NCI-H446 (cell line): ENCODE measurements around the gene SGPL1.

Experiments used
- DNase-seq, 2 experiments: peaks; one replicate each; lab custom pipeline; 2025; lab: John Stamatoyannopoulos, UW

SGPL1 gene

GRCh38 chr10:70810967-70811366, 4.8 kb upstream of the SGPL1 start:
- no peak for DNase-seq

- DNase-seq, result no peak
Observed at GRCh38 chr10:70811881-70812280, 3.9 kb upstream of the SGPL1 start.

GRCh38 chr10:70812814-70813213, 2.9 kb upstream of the SGPL1 start:
- DNase-seq, result peak in 1 of 2 experiments; percentile 21

DNA sequence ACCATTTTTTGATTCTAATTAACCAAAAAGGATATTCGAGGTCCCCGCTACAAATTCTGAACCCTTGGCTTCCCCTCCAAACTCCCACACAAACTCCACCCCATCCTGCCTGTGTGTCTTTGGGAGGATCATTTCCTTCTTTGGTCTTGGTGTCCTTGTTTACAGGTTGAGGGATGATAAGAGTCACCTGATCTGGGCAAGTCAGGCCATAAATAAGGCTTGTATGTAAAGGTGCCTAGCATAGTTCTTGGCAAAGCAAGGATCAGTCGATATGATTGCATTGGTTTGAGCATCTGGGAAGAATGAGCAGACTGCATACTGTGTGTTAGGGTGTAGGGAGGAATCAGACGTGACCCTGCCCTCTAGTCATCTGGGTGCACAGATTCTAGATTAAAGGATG, 1.6 kb upstream of the SGPL1 start:
- no peak for DNase-seq

- DNase-seq, result peak in 1 of 2 experiments; percentile 45
Observed at GRCh38 chr10:70816220-70816894, 609 bp downstream of the SGPL1 start.

- DNase-seq, result no peak
Observed at GRCh38 chr10:70820976-70821750, 5.4 kb downstream of the SGPL1 start.

DNA sequence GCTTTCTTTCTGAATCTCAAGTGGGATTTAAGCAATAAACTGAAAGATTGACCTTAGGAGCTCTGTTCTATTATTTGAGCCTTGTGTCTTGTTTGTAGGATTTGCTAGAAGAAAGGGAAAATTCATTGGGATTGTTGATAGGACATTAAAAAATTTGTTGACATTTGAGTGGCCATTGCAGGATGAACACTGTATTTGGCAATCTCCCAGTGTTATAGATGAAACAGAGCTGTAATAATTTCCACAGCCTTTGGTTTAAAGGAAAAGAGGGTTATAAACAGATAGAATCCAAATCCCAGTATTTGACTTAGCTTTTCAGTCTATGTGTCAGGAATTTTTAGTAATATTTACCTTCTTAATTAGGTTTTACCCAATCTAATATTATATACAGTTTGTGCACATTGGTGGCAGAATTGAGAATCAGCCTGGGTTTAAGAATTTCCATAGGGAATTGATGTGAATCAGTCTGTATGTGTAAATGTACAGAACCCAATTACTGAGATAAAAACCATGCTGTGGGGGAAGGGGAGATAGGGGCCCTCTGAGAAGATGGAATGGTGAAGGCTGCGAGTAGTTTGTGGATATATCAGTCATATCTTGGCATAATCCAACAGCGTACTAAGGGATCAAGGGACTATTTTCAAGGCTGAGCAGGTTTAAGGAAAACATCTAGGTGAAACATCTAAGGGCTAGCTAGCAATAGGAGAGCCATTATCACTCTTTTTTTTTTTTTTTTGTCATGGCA, 6.5 kb downstream of the SGPL1 start:
- no peak for DNase-seq

DNA sequence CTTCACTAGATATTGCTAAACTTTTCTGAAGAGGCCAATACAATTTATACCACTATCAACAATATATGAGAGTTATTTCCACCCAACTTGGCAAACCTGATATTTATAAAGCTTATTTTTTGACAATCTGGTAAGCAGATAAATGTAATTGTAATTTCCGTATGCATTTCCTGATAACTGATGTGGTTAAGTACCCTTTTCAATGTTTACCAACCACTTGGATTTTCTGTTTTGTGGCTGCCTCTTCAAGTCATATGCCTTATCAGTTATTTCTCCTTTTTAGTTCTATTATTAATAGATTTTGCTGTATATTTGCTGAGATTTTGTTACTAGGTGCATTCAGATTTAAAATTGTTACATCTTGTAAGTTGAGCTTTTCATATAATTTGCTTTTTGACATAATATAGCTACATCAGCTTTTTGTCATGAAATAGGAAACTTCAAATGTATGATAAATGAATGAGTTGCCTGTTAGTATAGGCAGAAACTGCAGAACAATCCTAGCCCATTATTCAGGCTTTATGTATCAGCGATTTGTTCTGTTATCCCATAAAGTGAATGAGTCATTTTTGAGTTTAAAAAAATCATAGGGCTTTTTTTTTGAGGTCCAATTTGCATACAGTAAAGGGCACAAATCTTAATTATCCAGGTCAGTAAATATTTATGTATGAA, 11.5 kb downstream of the SGPL1 start:
- no peak for DNase-seq

DNA sequence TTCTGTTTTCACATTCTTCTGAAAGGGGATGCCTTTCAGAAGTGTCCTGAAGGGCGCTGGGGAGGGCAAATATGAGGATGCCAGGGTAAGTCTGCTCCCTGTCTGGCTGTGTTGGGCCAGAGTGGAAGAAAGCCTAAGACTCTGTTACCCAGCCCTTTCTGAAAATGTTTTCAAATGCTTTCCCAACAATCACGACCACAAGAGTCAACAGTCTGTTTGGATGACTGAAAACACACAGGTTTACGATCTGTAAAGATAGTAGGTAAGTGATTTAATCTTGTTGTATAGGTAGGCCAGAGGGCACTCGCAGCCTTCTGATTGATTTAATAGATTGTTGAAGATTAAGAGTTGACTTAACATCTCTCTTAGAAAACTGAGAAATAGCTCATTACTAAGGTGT, 13.2 kb downstream of the SGPL1 start:
- DNase-seq, result no peak

DNA sequence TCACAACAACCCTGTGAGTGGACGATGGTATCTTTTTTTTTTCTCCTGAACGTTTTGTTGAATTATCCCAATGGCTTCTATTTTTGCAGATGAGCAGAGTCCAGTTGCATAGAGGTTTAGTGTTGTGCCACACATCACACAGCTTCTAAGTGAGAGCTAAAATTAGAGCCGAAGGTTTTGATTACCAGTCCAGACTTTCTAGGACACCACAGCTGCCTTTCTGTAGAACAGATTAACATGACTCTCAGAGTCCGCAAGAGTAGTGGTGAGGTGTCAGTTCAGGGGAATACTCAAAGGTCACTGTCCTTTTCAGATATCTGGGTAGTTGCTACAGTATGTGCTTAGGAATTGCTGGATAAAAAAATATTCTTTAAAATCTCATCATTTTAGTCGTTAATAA, 13.8 kb downstream of the SGPL1 start:
- no peak for DNase-seq

DNA sequence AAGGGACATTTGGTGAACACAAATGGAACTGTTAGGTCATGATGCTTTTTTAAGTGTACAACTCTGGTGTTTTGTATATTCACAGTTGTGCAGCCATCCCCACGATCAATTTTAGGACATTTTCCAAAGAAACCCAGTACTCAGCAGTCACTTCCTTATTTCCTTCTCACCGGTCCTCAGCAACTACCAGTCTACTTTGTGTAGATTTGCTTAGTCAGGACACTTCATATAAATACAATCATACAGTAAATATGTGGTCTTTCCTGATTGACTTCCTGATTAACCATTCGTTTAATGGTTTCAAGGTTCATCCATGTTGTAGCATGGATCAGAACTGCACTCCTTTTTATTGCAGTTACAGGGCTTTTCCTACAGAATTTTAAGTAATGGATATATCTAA, 14.4 kb downstream of the SGPL1 start:
- DNase-seq, result no peak

GRCh38 chr10:70832221-70832620, 16.5 kb downstream of the SGPL1 start:
- no peak for DNase-seq

- no peak for DNase-seq
Observed at GRCh38 chr10:70832852-70833528, 17.2 kb downstream of the SGPL1 start.

GRCh38 chr10:70833601-70834000, 17.9 kb downstream of the SGPL1 start:
- DNase-seq, result no peak

- no peak for DNase-seq
Observed at GRCh38 chr10:70834021-70834420, 18.3 kb downstream of the SGPL1 start.

- DNase-seq, result no peak
Observed at GRCh38 chr10:70834441-70835151, 18.8 kb downstream of the SGPL1 start.

GRCh38 chr10:70836319-70836718, 20.6 kb downstream of the SGPL1 start:
- no peak for DNase-seq

- DNase-seq, result no peak
Observed at GRCh38 chr10:70837660-70838059, 21.9 kb downstream of the SGPL1 start.

DNA sequence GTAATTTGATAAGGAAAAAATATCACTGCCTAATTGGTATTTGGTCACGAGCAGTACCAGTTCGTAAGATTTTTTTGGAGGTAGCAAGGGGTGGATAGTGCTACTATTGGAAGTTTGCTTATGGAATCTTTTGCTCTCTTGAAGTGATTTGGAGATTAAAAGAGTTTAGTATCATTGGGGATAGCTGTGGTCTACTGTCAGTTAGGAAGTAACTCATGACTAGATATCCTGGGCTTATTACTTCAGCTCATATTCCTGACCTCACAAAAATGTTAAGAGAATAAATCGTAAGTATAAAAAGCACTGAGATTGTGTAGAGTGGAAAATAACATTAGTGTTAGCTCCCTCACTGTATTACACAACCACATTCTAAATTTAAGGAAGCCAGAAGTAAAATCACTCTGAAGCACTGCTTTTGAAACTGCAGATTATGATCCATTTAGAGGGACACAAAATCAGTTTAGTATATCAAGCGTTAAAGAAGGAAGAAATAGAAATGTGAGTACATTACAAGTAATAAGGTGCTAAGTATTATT, 22.6 kb downstream of the SGPL1 start:
- DNase-seq, result no peak

DNA sequence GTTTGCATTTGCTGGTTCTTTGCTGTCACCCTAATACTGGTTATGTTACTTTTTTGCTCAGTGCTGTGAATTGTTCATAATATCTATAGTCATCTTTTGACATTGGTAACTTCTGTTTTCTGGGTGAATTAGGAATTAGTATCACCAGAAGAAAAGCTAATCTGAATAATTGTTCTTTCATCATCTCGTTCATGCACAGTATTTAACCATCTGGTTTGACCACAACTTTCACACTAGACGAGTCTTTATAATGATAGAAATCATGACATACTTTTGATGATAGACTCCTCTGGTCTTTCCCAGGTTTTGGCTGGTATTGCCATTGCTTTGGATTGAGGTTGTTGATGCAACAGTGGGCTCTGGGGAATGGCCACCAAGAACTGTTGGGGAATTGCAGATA, 25.1 kb downstream of the SGPL1 start:
- DNase-seq, result no peak

GRCh38 chr10:70843333-70843732, 27.6 kb downstream of the SGPL1 start:
- no peak for DNase-seq
